HG03175 (cell line): ENCODE measurements around the gene RAPGEF4.
"Not testable (repeated sequence)": the region's sequence is repeated elsewhere in the genome, so short reads cannot be mapped to it uniquely, and the experiment has no call there.

ENCODE experiments used
- ATAC-seq: cut with Tn5 transposase; IDR thresholded peaks from one replicate; pipeline ENCODE4 v1.9.1; 2021; ENCODE audit warnings: mild to moderate bottlenecking, moderate library complexity; ENCODE audit not compliant: unreplicated experiment

RAPGEF4 gene

DNA sequence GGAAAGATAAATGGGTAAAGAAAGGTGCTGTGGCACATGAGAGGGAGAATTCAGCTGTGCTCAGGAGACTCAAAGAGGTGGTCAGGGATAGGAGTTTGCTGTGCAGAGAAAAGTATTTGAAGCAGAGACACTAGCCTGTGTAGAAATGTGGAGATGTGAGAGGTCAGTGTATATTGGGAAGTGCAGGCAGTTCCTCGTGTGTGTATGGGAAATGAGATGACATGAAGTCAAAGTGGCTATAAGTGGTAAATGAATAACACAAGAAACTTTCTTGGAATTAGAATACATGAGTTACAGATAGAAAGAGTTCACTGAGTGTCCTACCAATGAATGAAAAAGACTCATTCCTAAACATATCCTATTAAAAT, 351.6 kb downstream of the RAPGEF4 start:
- no peak for ATAC-seq

DNA sequence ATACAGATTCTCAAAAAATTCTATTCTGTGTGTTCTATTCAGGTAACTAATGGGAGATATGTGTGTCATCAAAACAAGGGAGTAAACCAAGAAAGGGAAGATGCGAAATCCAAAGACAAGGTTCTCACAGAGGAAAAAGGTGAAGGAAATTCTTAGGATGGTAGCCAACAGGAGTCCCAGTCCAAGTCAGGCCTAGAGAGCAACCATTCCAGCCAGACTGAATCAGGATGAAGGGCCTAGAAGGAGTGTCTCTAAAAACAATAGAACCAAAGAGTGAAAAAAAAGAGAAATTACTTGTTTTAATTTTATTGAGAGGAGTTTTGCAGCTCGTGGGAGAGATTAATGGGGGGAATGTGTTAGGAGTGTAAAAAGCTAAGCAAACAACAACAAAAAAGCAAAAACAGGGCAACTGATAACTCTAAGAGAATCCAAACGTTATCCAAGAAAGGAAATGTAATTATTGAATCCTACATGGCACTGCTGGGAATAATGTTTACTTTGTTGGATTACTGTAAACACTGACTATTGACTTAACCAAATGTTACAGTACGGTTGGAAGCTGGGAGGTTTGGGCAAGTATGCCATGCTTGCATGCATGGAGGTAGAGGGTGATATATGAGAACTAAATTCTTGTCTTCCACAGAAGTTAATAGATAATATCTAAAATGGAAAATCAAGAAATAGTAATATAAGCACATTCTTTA, 352.3 kb downstream of the RAPGEF4 start:
- ATAC-seq = no peak

DNA sequence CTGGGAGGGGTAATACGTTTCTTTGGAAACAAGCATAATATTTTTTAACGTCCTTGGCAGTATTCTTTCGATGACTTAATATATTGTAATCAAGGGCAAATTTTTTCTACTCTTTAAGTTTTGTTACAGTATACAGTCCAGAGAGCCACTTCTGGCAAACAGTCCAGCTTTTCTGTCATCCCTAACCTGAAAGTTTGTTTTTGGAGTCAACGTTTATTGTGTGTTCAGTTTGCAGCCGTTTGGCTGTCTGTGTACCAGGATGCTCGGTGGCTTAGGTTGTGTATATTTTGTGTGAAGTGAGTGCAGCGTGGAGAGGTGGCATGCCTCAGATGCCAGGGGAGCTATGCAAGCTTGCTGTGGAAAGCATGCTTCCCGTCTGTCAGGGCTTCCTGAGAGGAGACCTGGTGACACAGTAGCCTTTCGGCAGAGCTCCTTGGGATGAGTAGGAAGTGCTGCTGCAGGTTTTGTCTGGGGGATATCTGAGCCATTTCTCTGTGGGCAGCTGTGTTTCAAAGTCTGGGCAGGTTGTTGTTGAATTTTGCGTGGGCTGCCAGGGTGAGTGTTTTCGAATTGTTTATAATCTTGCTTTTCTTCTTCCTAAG, 354.7 kb downstream of the RAPGEF4 start:
- ATAC-seq = no peak

DNA sequence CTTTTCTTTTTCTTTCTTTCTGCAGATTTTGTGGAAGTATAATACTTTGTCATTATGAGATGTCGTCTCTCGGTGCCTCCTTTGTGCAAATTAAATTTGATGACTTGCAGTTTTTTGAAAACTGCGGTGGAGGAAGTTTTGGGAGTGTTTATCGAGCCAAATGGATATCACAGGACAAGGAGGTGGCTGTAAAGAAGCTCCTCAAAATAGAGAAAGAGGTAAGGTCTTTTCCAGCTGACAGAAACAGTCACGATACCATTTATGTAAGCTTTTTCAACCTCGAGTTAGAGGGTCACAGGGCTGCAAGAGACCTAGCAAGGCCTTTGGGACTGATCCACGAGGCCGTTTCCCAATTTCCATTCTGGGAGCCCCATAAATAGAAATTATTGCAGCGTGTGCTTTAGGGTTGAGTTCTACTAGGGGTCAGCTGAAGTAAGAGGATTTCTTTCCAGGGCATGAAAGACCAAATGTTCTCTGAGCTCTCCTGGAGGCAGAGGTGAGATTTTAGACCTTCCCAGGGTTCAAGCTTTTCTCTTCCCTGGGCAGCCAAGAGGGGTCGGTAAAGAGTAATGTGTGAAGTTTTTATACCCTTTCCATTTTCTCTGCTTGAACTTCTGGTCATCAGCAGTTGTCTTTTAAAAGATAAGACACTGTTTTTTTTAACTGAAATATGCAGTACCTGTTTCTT, 355.5 kb downstream of the RAPGEF4 start:
- no peak for ATAC-seq

DNA sequence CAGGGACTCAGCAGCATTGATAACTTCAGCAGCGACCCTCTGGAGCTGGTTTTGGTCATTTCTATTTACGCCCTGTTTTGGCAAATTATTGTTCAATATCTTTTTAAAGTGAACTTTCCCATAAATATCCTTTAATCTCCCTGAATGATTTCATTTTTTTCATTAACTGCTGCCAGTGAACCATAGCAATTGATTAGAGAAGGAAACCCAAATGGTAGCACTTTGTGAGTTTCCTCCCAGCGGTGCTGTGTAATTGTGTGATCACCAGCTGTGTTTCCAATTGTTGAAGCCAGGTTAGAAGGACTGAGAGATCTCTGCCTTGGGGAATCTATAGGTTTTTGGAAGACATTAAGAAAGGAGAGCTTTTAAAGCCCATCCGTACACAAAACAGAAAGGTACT, 356.3 kb downstream of the RAPGEF4 start:
- ATAC-seq = no peak

DNA sequence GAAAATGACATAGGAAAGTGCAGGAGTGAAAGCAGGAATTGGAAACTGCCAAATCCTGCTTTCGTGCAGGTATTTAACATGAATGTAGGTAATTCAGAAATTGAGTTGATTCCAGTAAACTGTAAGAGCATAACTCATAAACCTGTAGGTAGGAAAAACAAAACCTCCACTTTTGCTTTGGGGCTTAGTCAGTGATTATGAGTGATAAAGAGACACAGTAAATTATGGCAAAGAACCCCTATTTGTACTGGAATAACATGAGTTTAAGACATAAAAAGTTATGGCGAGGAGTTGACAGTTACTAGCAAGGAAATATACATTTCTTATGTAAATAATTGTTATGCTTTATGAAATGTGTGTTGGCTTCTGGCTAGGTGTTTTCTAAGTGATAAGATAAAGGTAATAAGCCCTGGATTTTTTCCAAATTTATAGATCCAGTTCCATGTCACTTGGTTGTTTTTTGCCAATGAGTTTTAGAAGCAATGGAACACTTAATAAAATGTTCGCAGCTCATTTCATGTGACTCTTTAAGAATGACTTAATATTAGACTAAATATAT, 357.3 kb downstream of the RAPGEF4 start:
- ATAC-seq = no peak

DNA sequence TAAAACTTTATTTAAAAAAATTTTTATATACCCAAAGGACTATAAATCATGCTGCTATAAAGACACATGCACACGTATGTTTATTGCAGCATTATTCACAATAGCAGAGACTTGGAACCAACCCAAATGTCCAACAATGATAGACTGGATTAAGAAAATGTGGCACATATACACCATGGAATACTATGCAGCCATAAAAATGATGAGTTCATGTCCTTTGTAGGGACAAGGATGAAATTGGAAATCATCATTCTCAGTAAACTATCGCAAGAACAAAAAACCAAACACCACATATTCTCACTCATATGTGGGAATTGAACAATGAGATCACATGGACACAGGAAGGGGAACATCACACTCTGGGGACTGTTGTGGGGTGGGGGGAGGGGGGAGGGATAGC, 358.0 kb downstream of the RAPGEF4 start:
- not testable (repeated sequence) for ATAC-seq

DNA sequence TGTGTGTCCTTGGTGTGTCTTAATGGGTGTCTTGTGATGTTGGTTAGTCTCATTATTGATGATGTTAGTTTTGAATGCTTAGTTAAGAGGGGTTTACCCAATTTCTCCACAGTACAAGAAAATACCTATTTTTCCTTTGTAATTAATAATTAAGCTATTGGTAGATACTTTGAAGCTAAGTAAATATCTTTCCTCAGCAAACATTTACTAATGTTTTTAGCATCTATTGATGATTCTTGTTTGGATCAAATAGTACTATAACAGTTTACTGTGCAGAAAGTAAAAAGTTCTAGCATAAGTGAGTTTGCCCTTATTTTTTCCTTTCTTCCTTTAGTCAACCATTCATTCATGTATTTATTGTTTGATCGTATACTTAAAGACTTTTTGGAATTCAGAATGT, 359.1 kb downstream of the RAPGEF4 start:
- no peak for ATAC-seq

DNA sequence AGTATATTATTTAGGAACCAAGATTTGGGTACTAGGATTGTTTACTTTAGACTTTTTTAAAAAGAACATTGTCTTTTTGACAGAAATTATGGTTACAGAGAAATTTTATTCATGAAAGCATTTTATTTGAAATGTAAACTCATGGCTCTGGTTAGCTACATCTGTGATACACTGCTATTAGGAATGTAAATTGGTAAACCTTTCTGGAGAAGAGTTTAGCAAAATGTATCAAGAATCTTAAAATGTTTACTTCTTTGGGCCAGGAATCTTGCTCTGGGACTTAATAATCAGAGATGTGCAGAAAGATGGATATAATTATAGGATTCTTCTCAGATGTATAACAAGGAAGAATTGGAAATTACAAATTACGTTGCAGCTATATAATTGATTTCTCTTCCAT, 359.7 kb downstream of the RAPGEF4 start:
- no peak for ATAC-seq

DNA sequence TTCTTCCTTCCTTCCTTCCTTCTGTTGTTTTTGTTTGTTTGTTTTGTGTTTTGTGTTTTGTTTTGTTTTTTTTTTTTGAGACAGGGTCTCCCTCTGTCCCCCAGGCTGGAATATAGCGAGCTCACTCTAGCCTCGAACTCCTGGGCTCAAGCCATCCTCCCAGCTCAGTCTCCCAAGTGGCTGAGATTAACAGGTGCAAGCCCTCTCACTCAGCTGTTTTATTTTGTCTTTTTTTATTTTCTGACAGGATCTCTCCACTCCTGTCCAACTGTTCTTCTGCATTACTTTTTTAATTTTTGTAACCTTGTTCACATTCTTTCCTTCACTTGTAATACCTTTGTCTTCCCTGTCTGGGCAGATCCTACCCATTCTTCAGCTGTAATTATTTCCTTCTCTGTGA, 363.6 kb downstream of the RAPGEF4 start:
- ATAC-seq = no peak

DNA sequence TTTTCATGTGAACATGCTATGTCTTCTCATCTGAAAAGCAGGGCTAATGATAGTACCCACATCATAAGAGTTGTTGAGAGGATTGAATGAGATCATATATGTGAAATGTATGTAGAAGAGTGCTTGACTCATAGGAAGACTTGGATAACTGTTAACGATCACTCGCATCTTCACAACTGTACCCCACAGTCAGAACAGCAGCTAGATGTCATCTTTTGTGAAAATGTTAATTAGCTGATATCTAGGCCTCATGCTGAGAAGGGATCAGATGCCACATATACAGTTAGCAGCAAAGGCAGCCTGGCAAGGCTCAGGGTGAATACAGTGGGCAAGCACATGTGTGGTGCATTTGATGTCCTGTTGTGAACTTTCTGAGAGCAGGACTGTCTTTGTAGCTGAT, 364.2 kb downstream of the RAPGEF4 start:
- ATAC-seq = no peak

DNA sequence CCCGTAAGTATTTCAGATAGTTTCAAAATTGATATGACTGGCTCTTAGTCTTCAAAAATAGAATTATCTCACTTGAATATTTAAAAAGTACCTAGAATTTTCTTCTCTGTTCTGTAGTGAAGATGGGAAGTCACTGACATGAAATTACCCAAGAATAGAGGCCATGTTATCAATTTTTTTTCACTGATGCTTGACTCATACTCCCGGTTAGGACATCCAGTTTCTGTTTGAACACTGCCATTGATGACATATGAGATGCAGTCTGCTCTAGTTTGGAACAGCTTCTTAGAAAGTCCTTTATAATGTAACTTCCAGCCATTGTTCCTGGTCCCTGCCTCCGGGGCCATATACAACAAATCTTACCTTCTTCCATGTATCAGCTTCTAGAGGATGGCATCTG, 366.0 kb downstream of the RAPGEF4 start:
- no peak for ATAC-seq
